Nasal cavity respiratory epithelium epithelial cell of viscerocranial mucosa (primary cell): ENCODE results near the gene USP17L28. TPM values are rescaled to one million over a fixed set of nuclear protein-coding genes. Genes with fewer than 3 reads are reported as not detected.

Experiments used
- total RNA-seq: library from RNA; depleted of rRNA; stranded (reverse); fragments of >200 nt; gene quantifications from 2 replicates; pipeline ENCODE4 v1.2.3, GENCODE V29; 2014

USP17L28 gene, protein sequence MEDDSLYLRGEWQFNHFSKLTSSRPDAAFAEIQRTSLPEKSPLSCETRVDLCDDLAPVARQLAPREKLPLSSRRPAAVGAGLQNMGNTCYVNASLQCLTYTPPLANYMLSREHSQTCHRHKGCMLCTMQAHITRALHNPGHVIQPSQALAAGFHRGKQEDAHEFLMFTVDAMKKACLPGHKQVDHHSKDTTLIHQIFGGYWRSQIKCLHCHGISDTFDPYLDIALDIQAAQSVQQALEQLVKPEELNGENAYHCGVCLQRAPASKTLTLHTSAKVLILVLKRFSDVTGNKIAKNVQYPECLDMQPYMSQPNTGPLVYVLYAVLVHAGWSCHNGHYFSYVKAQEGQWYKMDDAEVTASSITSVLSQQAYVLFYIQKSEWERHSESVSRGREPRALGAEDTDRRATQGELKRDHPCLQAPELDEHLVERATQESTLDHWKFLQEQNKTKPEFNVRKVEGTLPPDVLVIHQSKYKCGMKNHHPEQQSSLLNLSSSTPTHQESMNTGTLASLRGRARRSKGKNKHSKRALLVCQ
- total RNA-seq = not detected in 2 replicates

DNA sequence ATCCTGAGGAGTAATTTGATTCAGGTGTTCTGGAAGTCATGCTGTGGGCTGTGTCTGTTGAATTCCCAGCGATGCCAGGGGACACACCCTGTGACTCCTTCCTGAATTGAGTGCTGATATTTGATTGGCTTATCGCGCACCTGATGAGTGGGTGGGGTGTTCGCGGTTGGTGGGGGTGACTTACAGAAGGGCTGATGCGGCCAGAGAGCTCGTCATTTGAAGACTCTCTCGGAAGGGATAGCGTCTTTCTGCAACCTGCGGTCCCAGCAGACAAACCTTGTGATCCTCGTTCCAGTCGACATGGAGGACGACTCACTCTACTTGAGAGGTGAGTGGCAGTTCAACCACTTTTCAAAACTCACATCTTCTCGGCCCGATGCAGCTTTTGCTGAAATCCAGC lies at the start of gene USP17L28:
Gene USP17L28, plus strand, starts transcription at position 301 of the 400 bp plus-strand sequence. Its CDS starts 0 bp downstream, at position 301.

DNA sequence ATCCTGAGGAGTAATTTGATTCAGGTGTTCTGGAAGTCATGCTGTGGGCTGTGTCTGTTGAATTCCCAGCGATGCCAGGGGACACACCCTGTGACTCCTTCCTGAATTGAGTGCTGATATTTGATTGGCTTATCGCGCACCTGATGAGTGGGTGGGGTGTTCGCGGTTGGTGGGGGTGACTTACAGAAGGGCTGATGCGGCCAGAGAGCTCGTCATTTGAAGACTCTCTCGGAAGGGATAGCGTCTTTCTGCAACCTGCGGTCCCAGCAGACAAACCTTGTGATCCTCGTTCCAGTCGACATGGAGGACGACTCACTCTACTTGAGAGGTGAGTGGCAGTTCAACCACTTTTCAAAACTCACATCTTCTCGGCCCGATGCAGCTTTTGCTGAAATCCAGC lies 23.8 kb upstream of the USP17L28 start, which contains the start of gene USP17L24:
Gene USP17L24, plus strand, starts transcription at position 301 of the 400 bp plus-strand sequence. Its CDS starts 0 bp downstream, at position 301.

DNA sequence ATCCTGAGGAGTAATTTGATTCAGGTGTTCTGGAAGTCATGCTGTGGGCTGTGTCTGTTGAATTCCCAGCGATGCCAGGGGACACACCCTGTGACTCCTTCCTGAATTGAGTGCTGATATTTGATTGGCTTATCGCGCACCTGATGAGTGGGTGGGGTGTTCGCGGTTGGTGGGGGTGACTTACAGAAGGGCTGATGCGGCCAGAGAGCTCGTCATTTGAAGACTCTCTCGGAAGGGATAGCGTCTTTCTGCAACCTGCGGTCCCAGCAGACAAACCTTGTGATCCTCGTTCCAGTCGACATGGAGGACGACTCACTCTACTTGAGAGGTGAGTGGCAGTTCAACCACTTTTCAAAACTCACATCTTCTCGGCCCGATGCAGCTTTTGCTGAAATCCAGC lies 19.1 kb upstream of the USP17L28 start, which contains the start of gene USP17L25:
Gene USP17L25, plus strand, starts transcription at position 301 of the 400 bp plus-strand sequence. Its CDS starts 0 bp downstream, at position 301.

DNA sequence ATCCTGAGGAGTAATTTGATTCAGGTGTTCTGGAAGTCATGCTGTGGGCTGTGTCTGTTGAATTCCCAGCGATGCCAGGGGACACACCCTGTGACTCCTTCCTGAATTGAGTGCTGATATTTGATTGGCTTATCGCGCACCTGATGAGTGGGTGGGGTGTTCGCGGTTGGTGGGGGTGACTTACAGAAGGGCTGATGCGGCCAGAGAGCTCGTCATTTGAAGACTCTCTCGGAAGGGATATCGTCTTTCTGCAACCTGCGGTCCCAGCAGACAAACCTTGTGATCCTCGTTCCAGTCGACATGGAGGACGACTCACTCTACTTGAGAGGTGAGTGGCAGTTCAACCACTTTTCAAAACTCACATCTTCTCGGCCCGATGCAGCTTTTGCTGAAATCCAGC lies 14.3 kb upstream of the USP17L28 start, which contains the start of gene USP17L26:
Gene USP17L26, plus strand, starts transcription at position 301 of the 400 bp plus-strand sequence. Its CDS starts 0 bp downstream, at position 301.

DNA sequence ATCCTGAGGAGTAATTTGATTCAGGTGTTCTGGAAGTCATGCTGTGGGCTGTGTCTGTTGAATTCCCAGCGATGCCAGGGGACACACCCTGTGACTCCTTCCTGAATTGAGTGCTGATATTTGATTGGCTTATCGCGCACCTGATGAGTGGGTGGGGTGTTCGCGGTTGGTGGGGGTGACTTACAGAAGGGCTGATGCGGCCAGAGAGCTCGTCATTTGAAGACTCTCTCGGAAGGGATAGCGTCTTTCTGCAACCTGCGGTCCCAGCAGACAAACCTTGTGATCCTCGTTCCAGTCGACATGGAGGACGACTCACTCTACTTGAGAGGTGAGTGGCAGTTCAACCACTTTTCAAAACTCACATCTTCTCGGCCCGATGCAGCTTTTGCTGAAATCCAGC lies 9.6 kb upstream of the USP17L28 start, which contains the start of gene USP17L5:
Gene USP17L5, plus strand, starts transcription at position 301 of the 400 bp plus-strand sequence. Its CDS starts 0 bp downstream, at position 301.

DNA sequence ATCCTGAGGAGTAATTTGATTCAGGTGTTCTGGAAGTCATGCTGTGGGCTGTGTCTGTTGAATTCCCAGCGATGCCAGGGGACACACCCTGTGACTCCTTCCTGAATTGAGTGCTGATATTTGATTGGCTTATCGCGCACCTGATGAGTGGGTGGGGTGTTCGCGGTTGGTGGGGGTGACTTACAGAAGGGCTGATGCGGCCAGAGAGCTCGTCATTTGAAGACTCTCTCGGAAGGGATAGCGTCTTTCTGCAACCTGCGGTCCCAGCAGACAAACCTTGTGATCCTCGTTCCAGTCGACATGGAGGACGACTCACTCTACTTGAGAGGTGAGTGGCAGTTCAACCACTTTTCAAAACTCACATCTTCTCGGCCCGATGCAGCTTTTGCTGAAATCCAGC lies 4.8 kb upstream of the USP17L28 start, which contains the start of gene USP17L27:
Gene USP17L27, plus strand, starts transcription at position 301 of the 400 bp plus-strand sequence. Its CDS starts 0 bp downstream, at position 301.

DNA sequence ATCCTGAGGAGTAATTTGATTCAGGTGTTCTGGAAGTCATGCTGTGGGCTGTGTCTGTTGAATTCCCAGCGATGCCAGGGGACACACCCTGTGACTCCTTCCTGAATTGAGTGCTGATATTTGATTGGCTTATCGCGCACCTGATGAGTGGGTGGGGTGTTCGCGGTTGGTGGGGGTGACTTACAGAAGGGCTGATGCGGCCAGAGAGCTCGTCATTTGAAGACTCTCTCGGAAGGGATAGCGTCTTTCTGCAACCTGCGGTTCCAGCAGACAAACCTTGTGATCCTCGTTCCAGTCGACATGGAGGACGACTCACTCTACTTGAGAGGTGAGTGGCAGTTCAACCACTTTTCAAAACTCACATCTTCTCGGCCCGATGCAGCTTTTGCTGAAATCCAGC lies 4.6 kb downstream of the USP17L28 start, which contains the start of gene USP17L29:
Gene USP17L29, plus strand, starts transcription at position 301 of the 400 bp plus-strand sequence. Its CDS starts 0 bp downstream, at position 301.

DNA sequence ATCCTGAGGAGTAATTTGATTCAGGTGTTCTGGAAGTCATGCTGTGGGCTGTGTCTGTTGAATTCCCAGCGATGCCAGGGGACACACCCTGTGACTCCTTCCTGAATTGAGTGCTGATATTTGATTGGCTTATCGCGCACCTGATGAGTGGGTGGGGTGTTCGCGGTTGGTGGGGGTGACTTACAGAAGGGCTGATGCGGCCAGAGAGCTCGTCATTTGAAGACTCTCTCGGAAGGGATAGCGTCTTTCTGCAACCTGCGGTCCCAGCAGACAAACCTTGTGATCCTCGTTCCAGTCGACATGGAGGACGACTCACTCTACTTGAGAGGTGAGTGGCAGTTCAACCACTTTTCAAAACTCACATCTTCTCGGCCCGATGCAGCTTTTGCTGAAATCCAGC lies 14.1 kb downstream of the USP17L28 start, which contains the start of gene USP17L30:
Gene USP17L30, plus strand, starts transcription at position 301 of the 400 bp plus-strand sequence. Its CDS starts 0 bp downstream, at position 301.

Other genes with a start within 250 kb of the USP17L28 start
- gene FAM90A26, start 178.5 kb upstream of the USP17L28 start, total RNA-seq = not detected in 2 replicates
- gene USP17L10, start 138.2 kb upstream of the USP17L28 start, total RNA-seq = not detected in 2 replicates
- gene USP17L11, start 133.5 kb upstream of the USP17L28 start, total RNA-seq = not detected in 2 replicates
- not detected in 2 replicates for gene USP17L12, start 128.7 kb upstream of the USP17L28 start, total RNA-seq
- not detected in 2 replicates for gene USP17L13, start 124.0 kb upstream of the USP17L28 start, total RNA-seq
- not detected in 2 replicates for gene USP17L15, start 114.5 kb upstream of the USP17L28 start, total RNA-seq
- not detected in 2 replicates for gene USP17L17, start 105.0 kb upstream of the USP17L28 start, total RNA-seq
- not detected in 2 replicates for gene USP17L18, start 100.3 kb upstream of the USP17L28 start, total RNA-seq
- not detected in 2 replicates for gene USP17L19, start 95.5 kb upstream of the USP17L28 start, total RNA-seq
- gene USP17L20, start 90.8 kb upstream of the USP17L28 start, total RNA-seq = not detected in 2 replicates
- not detected in 2 replicates for gene USP17L21, start 86.0 kb upstream of the USP17L28 start, total RNA-seq
- not detected in 2 replicates for gene USP17L22, start 81.3 kb upstream of the USP17L28 start, total RNA-seq
- not detected in 2 replicates for gene USP17L24, start 23.7 kb upstream of the USP17L28 start, total RNA-seq
- not detected in 2 replicates for gene USP17L25, start 19.0 kb upstream of the USP17L28 start, total RNA-seq
- gene USP17L26, start 14.2 kb upstream of the USP17L28 start, total RNA-seq = not detected in 2 replicates
- gene USP17L5, start 9.5 kb upstream of the USP17L28 start, total RNA-seq = not detected in 2 replicates
- not detected in 2 replicates for gene USP17L27, start 4.7 kb upstream of the USP17L28 start, total RNA-seq
- not detected in 2 replicates for gene USP17L29, start 4.7 kb downstream of the USP17L28 start, total RNA-seq
- gene USP17L30, start 14.2 kb downstream of the USP17L28 start, total RNA-seq = not detected in 2 replicates
- not detected in 2 replicates for gene DEFB131A, start 95.5 kb downstream of the USP17L28 start, total RNA-seq